Transverse colon (tissue), 4 donors: ENCODE data around the gene CLDN9. TPM values are rescaled to one million over a fixed set of nuclear protein-coding genes. Genes with fewer than 3 reads are reported as not detected.

Experiments
- DNase-seq: peaks from one replicate; pipeline ENCODE4 v3.0.0-alpha.2; 2019
- H3K27ac ChIP-seq, 4 donors: fragments of 200-600 bp; sonication (generic); 2 replicates each; pipeline ENCODE4 v1.5.1; 2016 to 2018; ENCODE audit warnings: inconsistent platforms in 4 of 4
- H3K27me3 ChIP-seq: fragments of 200-600 bp; sonication (generic); 2 replicates; pipeline ENCODE4 v1.5.1; 2017; ENCODE audit warnings: inconsistent platforms
- H3K36me3 ChIP-seq, 4 donors: fragments of 200-600 bp; sonication (generic); 2 replicates each; pipeline ENCODE4 v1.5.1; 2017 to 2019; ENCODE audit warnings: inconsistent platforms in 4 of 4
- H3K4me1 ChIP-seq, 4 donors: fragments of 200-600 bp; sonication (generic); 2 replicates each; pipeline ENCODE4 v1.5.1; 2017 to 2020; ENCODE audit warnings: inconsistent platforms in 4 of 4
- H3K4me3 ChIP-seq, 4 donors: fragments of 200-600 bp; sonication (generic); 1 replicate in 1 of 4; 2 replicates in 3 of 4; pipeline versions ENCODE4 v1.5.1 to v1.6.1; 2017 to 2019; ENCODE audit warnings: inconsistent platforms in 4 of 4
- H3K9me3 ChIP-seq, 2 donors: fragments of 200-600 bp; sonication (generic); 2 replicates each; pipeline ENCODE4 v1.5.1; 2017 to 2019; ENCODE audit warnings: inconsistent platforms in 2 of 2
- EP300 ChIP-seq: sonication (generic); formaldehyde crosslinking; IDR thresholded peaks from one replicate; pipeline ENCODE4 v1.6.1; 2017; ENCODE audit warnings: antibody characterized with exemption, low read depth
- POLR2A ChIP-seq: fragments of 450-650 bp; IDR thresholded peaks from one replicate; pipeline ENCODE4 v1.6.1; 2016; ENCODE audit warnings: antibody characterized with exemption, mild to moderate bottlenecking, moderate library complexity
- POLR2AphosphoS5 ChIP-seq, 3 donors: sonication (generic); formaldehyde crosslinking; IDR thresholded peaks; one replicate each; pipeline ENCODE4 v1.6.1; 2016; ENCODE audit warnings: antibody characterized with exemption in 3 of 3
- WGBS, 2 donors: methylation state at CpG; one replicate each; pipeline ENCODE4 v1.1.5; 2018; ENCODE audit warnings: low coverage in 1 of 2; 5-methylcytosine and 5-hydroxymethylcytosine counted together
- in situ Hi-C, 4 donors: fragments of 200-750 bp; cut with MboI; loops; one replicate each; pipeline versions ENCODE4 v1.15.0 to v1.15.1; 2017; ENCODE audit warnings: low sequenced_read_pairs in 3 of 4, low pct_ligation_motif_present in 1 of 4, low pct_unique_long_range_greater_than_20kb in 1 of 4
- intact Hi-C: fragments of 100-400 bp; cut with DNase I; formaldehyde crosslinking; loops from one replicate; pipeline ENCODE4 v1.15.1; 2023; ENCODE audit warnings: low total_unique reads
- total RNA-seq, 4 donors: library from RNA; depleted of rRNA; stranded (reverse); fragments of >200 nt; gene quantifications; one replicate each; pipeline ENCODE4 v1.1.0, GENCODE V29; 2016
- TF ChIP-seq, protein P1 (sequence below), 5 experiments: fragments of 200-600 bp in 3 of 5; fragments of 450-650 bp in 2 of 5; sonication (generic) in 3 of 5; IDR thresholded peaks; 1 replicate in 2 of 5; 2 replicates in 3 of 5; pipeline ENCODE4 v1.5.1; 2016 to 2017; ENCODE audit warnings: antibody characterized with exemption in 5 of 5, inconsistent platforms in 3 of 5, mild to moderate bottlenecking in 2 of 5, moderate library complexity in 1 of 5

Gene CLDN9
- total RNA-seq, 4 donors from 2014 or later = 0.55 to 1.1 TPM; not detected in 2

DNA sequence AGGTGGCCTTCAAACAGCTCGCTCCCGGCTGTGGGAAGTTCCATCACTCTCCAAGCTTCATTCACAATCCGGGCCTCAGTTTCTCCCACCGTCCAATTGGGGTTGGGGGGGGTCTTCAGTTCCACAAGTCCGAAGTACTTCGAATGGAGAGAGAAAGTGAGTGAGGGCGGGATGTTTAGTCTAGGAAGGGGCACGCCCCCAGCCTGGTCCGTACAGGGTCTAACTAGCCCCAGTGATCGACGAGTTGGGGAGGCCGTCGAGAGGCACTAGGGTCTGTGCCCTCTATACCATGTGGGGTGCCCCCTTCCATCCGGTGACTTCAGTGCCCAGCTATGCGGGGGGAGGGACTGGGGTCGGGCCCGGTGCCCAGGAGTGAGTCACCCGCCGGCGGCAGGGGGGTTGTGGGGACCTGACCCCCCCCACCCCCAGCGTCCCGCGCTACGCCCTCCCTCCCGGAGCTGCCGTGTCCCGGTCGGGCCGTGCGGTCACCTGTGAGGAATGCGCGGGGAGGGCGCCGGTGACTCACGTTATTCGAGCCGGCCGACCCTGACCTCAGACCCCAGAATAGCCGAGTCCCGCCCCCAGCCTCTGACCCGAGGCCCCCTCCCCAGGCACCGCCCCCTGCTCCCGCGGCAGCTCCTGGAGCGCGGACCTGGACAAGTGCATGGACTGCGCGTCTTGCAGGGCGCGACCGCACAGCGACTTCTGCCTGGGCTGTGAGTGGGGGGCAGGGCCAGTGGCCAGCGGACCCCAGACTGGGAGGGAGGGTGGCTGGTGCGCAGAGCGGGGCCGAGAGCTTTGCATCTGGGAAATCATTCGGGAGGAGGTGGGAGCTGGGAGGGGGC, 8.1 kb downstream of the CLDN9 start:
- TF ChIP-seq POLR2A = peak; percentile 11
- peak; percentile 27 to 83 (median 80) for TF ChIP-seq POLR2AphosphoS5 (IDR thresholded peaks at IDR 0.05)
- no peak for TF ChIP-seq EP300
- TF ChIP-seq, protein P1, sequence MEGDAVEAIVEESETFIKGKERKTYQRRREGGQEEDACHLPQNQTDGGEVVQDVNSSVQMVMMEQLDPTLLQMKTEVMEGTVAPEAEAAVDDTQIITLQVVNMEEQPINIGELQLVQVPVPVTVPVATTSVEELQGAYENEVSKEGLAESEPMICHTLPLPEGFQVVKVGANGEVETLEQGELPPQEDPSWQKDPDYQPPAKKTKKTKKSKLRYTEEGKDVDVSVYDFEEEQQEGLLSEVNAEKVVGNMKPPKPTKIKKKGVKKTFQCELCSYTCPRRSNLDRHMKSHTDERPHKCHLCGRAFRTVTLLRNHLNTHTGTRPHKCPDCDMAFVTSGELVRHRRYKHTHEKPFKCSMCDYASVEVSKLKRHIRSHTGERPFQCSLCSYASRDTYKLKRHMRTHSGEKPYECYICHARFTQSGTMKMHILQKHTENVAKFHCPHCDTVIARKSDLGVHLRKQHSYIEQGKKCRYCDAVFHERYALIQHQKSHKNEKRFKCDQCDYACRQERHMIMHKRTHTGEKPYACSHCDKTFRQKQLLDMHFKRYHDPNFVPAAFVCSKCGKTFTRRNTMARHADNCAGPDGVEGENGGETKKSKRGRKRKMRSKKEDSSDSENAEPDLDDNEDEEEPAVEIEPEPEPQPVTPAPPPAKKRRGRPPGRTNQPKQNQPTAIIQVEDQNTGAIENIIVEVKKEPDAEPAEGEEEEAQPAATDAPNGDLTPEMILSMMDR (IDR thresholded peaks at IDR 0.05) = peak in 1 of 5 experiments; percentile 1
- Histone ChIP-seq H3K27me3 (peaks cover 21% of the 10 kb centered on the region), H3K27ac (peak overlapping the region; percentile 92 to 94 (median 93)), H3K4me3 (peak overlapping the region; percentile 45 to 66 (median 54)), H3K9me3 (no peaks in the 10 kb centered on the region), H3K4me1 (peaks cover 24 to 57% (median 45%) of the 10 kb centered on the region in 4 donors), H3K36me3 (no peaks in the 10 kb centered on the region)
- in situ Hi-C loops (no loop called here), intact Hi-C loops (no loop called here)
- peak; percentile 75 for DNase-seq
- 2% methylated on average over 40 of the region's 57 CpGs; no CpG with 5 or more reads in 1 of the 2 donors for WGBS, 2 donors

DNA sequence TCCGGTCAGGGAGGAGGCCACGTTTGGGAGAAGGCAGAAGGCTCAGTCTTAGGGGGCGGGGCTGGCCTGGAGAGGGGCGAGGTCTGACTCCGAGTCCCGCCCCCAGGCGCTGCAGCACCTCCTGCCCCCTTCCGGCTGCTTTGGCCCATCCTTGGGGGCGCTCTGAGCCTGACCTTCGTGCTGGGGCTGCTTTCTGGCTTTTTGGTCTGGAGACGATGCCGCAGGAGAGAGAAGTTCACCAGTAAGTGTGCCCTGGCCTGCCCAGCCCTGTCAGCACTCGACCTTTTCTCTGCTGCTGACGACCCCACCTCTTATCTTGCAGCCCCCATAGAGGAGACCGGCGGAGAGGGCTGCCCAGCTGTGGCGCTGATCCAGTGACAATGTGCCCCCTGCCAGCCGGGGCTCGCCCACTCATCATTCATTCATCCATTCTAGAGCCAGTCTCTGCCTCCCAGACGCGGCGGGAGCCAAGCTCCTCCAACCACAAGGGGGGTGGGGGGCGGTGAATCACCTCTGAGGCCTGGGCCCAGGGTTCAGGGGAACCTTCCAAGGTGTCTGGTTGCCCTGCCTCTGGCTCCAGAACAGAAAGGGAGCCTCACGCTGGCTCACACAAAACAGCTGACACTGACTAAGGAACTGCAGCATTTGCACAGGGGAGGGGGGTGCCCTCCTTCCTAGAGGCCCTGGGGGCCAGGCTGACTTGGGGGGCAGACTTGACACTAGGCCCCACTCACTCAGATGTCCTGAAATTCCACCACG, 8.9 kb downstream of the CLDN9 start:
- in situ Hi-C loops = no loop called here
- WGBS, 2 donors = 21% methylated on average over 23 of the region's 25 CpGs; no CpG with 5 or more reads in 1 of the 2 donors

DNA sequence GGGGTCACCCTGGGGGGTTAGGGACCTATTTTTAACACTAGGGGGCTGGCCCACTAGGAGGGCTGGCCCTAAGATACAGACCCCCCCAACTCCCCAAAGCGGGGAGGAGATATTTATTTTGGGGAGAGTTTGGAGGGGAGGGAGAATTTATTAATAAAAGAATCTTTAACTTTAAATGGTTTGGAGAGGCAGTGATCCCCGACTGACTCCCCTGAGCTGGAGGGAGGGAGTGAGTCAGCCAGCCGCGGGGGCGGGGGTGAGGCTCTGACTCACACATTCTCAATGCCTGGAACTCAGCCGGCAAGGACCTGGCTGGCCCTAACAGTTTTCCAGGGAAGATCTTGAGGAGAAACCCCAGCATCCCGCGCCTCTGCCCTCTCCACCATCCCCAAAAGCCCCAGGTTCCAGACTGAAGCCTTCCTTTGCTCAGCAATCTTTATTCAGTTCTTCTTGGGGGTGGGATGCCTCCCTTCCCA, 9.5 kb downstream of the CLDN9 start:
- Histone ChIP-seq H3K9me3 (no peaks in the 10 kb centered on the region), H3K36me3 (no peaks in the 10 kb centered on the region), H3K4me3 (peak overlapping the region in 2 of 4 donors; percentile 60 to 66), H3K4me1 (peaks cover 24 to 57% (median 45%) of the 10 kb centered on the region in 4 donors), H3K27me3 (peaks cover 20% of the 10 kb centered on the region), H3K27ac (peak overlapping the region; percentile 92 to 94 (median 93))
- in situ Hi-C loops = no loop called here
- intact Hi-C loops = loop anchor here (2.0 kb wide), 1 partner anchor 347 kb away; no protein-coding TSS in a partner anchor
- WGBS, 2 donors = 15 to 20% methylated on average over 4 to 8 of the region's 8 CpGs
- TF ChIP-seq, protein P1 (IDR thresholded peaks at IDR 0.05) = peak in 1 of 5 experiments; percentile 11
- TF ChIP-seq POLR2A = no peak
- peak; percentile 66 to 77 (median 76) for TF ChIP-seq POLR2AphosphoS5 (IDR thresholded peaks at IDR 0.05)
- peak; percentile 88 for DNase-seq

More for the DNA sequence above, 8.9 kb downstream of the CLDN9 start:
- peak; percentile 87 for DNase-seq
- intact Hi-C loops = loop anchor here (2.0 kb wide), 1 partner anchor 347 kb away; no protein-coding TSS in a partner anchor
- H3K9me3 ChIP-seq = no peaks in the 10 kb centered on the region
- H3K4me3 ChIP-seq = peak overlapping the region; percentile 45 to 66 (median 54)
- peak overlapping the region; percentile 92 to 94 (median 93) for H3K27ac ChIP-seq
- H3K36me3 ChIP-seq = no peaks in the 10 kb centered on the region
- peaks cover 24 to 57% (median 45%) of the 10 kb centered on the region in 4 donors for H3K4me1 ChIP-seq
- TF ChIP-seq POLR2A (peak; percentile 6), POLR2AphosphoS5 (IDR thresholded peaks at IDR 0.05) (no peak), EP300 (no peak)
- TF ChIP-seq, protein P1 (IDR thresholded peaks at IDR 0.05) = peak in 4 of 5 experiments; percentile 32 to 48 (median 37)
- H3K27me3 ChIP-seq = peaks cover 21% of the 10 kb centered on the region
